ENCODE measurements around the gene HCN2.

DNA sequence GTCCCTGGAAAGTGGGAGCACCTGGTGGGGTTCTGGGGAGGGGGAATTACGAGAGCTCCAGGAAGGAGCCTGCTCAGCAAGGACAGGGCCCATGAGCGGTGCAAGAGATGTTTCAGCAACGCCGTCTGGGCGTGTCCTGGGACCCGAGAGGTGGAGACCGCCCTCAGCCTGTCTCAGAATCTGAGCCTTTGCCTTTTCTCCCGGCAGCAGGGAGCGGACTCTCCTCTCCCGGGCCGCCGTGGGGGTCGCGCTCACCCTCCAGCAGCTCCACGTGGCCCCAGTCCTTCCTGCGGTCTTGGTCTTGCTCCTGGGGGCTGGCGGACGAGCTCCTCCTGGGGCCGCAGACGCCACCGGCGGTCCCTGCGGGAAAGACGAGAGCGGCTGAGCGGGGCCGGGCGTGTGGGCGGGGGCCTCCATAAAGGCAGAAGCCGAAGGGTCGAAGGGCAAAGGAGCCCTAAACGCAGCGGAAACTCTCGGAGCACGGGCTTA is 42.9 kb downstream of the HCN2 start:
- TF ChIP-seq, protein P1, sequence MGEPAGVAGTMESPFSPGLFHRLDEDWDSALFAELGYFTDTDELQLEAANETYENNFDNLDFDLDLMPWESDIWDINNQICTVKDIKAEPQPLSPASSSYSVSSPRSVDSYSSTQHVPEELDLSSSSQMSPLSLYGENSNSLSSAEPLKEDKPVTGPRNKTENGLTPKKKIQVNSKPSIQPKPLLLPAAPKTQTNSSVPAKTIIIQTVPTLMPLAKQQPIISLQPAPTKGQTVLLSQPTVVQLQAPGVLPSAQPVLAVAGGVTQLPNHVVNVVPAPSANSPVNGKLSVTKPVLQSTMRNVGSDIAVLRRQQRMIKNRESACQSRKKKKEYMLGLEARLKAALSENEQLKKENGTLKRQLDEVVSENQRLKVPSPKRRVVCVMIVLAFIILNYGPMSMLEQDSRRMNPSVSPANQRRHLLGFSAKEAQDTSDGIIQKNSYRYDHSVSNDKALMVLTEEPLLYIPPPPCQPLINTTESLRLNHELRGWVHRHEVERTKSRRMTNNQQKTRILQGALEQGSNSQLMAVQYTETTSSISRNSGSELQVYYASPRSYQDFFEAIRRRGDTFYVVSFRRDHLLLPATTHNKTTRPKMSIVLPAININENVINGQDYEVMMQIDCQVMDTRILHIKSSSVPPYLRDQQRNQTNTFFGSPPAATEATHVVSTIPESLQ (CRISPR knock-in tag; conservative IDR thresholded peaks at IDR 0.05) = no peak
- TF ChIP-seq, protein P2, sequence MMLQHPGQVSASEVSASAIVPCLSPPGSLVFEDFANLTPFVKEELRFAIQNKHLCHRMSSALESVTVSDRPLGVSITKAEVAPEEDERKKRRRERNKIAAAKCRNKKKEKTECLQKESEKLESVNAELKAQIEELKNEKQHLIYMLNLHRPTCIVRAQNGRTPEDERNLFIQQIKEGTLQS (CRISPR knock-in tag; IDR thresholded peaks at IDR 0.05) = no peak
- TF ChIP-seq, protein P3, sequence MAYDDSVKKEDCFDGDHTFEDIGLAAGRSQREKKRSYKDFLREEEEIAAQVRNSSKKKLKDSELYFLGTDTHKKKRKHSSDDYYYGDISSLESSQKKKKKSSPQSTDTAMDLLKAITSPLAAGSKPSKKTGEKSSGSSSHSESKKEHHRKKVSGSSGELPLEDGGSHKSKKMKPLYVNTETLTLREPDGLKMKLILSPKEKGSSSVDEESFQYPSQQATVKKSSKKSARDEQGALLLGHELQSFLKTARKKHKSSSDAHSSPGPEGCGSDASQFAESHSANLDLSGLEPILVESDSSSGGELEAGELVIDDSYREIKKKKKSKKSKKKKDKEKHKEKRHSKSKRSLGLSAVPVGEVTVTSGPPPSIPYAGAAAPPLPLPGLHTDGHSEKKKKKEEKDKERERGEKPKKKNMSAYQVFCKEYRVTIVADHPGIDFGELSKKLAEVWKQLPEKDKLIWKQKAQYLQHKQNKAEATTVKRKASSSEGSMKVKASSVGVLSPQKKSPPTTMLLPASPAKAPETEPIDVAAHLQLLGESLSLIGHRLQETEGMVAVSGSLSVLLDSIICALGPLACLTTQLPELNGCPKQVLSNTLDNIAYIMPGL (CRISPR knock-in tag; IDR thresholded peaks at IDR 0.05; ENCODE audit: borderline replicate concordance in 1 of 2, low read depth in 1 of 2) = peak in 1 of 2 experiments; percentile 77; a peak in 1 of 4 replicates
- TF ChIP-seq SUZ12 (IDR thresholded peaks at IDR 0.05; ENCODE audit: low read depth, low read length) (no peak), SP140L (CRISPR knock-in tag; IDR thresholded peaks at IDR 0.05; ENCODE audit: borderline replicate concordance) (0 out of 2 replicates have a peak, but pooled peaks have one; percentile 46), ZNF878 (CRISPR knock-in tag; IDR thresholded peaks at IDR 0.05) (no peak)
- TF ChIP-seq, protein P4, sequence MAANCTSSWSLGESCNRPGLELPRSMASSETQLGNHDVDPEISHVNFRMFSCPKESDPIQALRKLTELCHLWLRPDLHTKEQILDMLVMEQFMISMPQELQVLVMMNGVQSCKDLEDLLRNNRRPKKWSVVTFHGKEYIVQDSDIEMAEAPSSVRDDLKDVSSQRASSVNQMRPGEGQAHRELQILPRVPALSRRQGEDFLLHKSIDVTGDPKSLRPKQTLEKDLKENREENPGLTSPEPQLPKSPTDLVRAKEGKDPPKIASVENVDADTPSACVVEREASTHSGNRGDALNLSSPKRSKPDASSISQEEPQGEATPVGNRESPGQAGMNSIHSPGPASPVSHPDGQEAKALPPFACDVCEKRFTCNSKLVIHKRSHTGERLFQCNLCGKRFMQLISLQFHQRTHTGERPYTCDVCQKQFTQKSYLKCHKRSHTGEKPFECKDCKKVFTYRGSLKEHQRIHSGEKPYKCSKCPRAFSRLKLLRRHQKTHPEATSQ (CRISPR knock-in tag; IDR thresholded peaks at IDR 0.05; ENCODE audit: borderline replicate concordance) = no peak
- TF ChIP-seq, protein P5, sequence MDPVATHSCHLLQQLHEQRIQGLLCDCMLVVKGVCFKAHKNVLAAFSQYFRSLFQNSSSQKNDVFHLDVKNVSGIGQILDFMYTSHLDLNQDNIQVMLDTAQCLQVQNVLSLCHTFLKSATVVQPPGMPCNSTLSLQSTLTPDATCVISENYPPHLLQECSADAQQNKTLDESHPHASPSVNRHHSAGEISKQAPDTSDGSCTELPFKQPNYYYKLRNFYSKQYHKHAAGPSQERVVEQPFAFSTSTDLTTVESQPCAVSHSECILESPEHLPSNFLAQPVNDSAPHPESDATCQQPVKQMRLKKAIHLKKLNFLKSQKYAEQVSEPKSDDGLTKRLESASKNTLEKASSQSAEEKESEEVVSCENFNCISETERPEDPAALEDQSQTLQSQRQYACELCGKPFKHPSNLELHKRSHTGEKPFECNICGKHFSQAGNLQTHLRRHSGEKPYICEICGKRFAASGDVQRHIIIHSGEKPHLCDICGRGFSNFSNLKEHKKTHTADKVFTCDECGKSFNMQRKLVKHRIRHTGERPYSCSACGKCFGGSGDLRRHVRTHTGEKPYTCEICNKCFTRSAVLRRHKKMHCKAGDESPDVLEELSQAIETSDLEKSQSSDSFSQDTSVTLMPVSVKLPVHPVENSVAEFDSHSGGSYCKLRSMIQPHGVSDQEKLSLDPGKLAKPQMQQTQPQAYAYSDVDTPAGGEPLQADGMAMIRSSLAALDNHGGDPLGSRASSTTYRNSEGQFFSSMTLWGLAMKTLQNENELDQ (CRISPR knock-in tag; IDR thresholded peaks at IDR 0.05; ENCODE audit: borderline replicate concordance) = no peak

Measured in HepG2 (cell line).